Esophagus (tissue), 2 donors: ENCODE results near the gene S100A4. TPM values are rescaled to one million over a fixed set of nuclear protein-coding genes. Genes with fewer than 3 reads are reported as not detected.
A peak's percentile ranks its signal among the peaks of the same experiment; 100 is the strongest.

Source experiments
- H3K27ac ChIP-seq, 2 donors: one replicate each; pipeline ENCODE4 v1.5.1; 2013; ENCODE audit warnings: low read depth in 2 of 2, mild to moderate bottlenecking in 2 of 2, inconsistent platforms in 1 of 2, low read length in 1 of 2, moderate library complexity in 1 of 2
- H3K27me3 ChIP-seq, 2 donors: one replicate each; pipeline ENCODE4 v1.6.1; 2013; ENCODE audit warnings: low read length in 2 of 2, control low read depth in 1 of 2, mild to moderate bottlenecking in 1 of 2; ENCODE audit not compliant: insufficient read depth in 2 of 2, control insufficient read depth in 1 of 2
- H3K36me3 ChIP-seq, 2 donors: one replicate each; pipeline ENCODE4 v1.6.1; 2013; ENCODE audit warnings: low read length in 1 of 2; ENCODE audit not compliant: control insufficient read depth in 2 of 2, insufficient read depth in 2 of 2
- H3K4me1 ChIP-seq, 2 donors: one replicate each; pipeline ENCODE4 v1.6.1; 2013; ENCODE audit warnings: low read length in 1 of 2; ENCODE audit not compliant: control insufficient read depth in 2 of 2, insufficient read depth in 2 of 2
- H3K4me3 ChIP-seq, 2 donors: one replicate each; pipeline ENCODE4 v1.5.1; 2013; ENCODE audit warnings: low read length in 2 of 2, mild to moderate bottlenecking in 2 of 2, low read depth in 1 of 2, moderate library complexity in 1 of 2
- H3K9me3 ChIP-seq, 2 donors: one replicate each; pipeline ENCODE4 v1.6.1; 2013; ENCODE audit warnings: mild to moderate bottlenecking in 2 of 2, low read depth in 1 of 2, low read length in 1 of 2, moderate library complexity in 1 of 2; ENCODE audit not compliant: control insufficient read depth in 2 of 2, insufficient read depth in 1 of 2
- WGBS, 2 donors: extraction: QIAGEN DNeasy Blood & Tissue Kit; methylation state at CpG; one replicate each; pipeline ENCODE4 v1.1.7; 2013; 5-methylcytosine and 5-hydroxymethylcytosine counted together
- polyA plus RNA-seq, 2 donors: library from polyadenylated mRNA; stranded (reverse); fragments of 200-250 nt; gene quantifications; one replicate each; pipeline ENCODE4 v1.2.3, GENCODE V29; 2013
- donor health status: healthy with polysubstance abuse.
- donor health status: Bipolar disorder and iron deficiency.

The S100A4 gene
- polyA plus RNA-seq, 2 donors = 145 to 249 TPM

DNA sequence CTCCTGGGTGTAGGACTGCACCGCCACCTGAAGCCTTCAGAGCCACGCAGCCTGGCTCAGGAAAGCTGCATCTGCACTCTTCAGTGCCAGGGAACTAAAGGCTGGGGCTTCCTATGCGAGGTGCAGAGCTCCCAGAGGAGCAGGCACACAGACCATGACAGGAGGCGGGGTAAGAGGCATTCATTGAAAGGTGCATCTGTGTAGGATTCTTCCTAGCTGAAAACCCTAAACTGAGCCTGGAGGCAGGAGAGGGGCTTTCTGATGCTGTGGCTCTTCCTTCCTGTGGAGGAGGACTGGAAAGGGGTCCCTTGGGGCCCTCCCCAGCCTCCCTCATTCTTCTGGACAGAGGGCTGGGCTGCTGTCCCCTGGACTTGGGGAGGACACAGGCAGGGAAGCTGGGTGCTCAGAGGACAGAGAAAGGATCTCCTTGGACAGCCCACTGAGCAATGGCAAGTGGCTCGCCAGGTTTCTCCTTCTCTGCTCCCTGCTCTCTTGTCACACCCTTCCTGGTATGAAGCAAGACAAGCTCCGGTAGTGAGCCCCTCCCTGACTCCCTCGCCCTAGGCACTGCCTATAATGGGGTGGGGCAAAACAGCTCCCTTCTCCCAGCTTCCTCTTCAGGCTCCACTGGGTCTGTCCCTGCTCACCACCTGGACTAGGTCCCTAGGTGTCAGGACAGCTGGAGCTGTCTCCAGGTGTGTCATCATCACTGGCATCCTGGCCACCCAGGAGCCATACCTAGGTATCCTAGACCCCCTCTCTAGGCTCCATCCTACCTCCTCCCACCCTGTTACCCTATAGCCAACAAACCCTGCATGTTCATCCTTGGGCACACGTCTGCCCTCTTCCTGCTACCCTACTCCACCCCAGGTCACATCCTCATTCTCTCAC is 29.9 kb downstream of the S100A4 start:
- H3K36me3 ChIP-seq = no peaks in the 10 kb centered on the region
- H3K4me1 ChIP-seq = peaks cover 0 to 15% of the 10 kb centered on the region in 2 donors
- no peaks in the 10 kb centered on the region for H3K27me3 ChIP-seq
- H3K9me3 ChIP-seq = no peaks in the 10 kb centered on the region
- WGBS, 2 donors = 31 to 44% methylated on average over 8 of the region's 8 CpGs
- peak overlapping the region; percentile 97 to 99 for H3K27ac ChIP-seq
- H3K4me3 ChIP-seq = no peak overlapping the region

DNA sequence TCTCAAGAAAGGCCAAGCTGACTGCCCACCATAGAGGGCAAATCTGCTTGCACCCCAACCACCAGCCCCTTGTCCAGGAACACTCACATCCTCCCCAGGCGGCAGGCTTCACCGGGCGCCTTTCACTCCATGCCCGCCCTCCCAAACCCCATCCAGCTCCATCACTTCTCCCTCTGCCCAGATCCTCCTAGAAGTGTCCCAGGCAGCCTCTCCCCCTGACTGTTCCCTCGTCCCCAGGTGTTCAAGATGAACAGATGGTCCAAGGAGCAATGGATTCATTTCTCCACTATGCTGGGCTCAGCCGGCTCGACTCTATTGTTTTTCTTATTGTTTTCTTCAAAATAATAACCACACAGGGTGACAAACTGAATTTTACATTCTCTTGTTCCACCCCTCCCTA is 31.9 kb downstream of the S100A4 start:
- H3K4me1 ChIP-seq = peaks cover 0 to 15% of the 10 kb centered on the region in 2 donors
- H3K36me3 ChIP-seq = no peaks in the 10 kb centered on the region
- no peaks in the 10 kb centered on the region for H3K9me3 ChIP-seq
- no peak overlapping the region for H3K27ac ChIP-seq
- no peak overlapping the region for H3K4me3 ChIP-seq
- no peaks in the 10 kb centered on the region for H3K27me3 ChIP-seq
- 92 to 93% methylated on average over 7 of the region's 7 CpGs for WGBS, 2 donors

DNA sequence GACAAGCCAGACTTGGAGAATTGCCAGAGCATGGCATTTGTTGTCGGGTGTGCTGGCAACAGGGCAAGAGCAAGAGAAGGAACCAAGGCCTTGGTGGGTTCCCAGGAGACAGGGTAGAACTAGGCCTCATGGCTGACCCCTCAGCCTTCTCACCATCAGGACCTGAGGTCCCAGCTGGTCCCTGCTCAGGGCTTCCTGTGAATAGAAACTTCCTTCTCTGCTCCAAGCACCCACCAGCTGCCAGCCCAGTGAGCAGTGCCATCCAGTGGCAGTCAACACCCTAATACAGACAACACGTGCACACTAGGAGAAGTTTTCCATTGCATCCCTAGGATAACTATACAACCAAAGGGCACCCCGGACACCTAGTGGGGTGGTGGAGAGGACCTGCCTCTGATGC is 32.6 kb downstream of the S100A4 start:
- Histone ChIP-seq H3K36me3 (no peaks in the 10 kb centered on the region), H3K4me3 (no peak overlapping the region), H3K27ac (no peak overlapping the region), H3K9me3 (no peaks in the 10 kb centered on the region), H3K27me3 (no peaks in the 10 kb centered on the region), H3K4me1 (peaks cover 0 to 15% of the 10 kb centered on the region in 2 donors)
- WGBS, 2 donors = 64 to 66% methylated on average over 3 of the region's 3 CpGs

DNA sequence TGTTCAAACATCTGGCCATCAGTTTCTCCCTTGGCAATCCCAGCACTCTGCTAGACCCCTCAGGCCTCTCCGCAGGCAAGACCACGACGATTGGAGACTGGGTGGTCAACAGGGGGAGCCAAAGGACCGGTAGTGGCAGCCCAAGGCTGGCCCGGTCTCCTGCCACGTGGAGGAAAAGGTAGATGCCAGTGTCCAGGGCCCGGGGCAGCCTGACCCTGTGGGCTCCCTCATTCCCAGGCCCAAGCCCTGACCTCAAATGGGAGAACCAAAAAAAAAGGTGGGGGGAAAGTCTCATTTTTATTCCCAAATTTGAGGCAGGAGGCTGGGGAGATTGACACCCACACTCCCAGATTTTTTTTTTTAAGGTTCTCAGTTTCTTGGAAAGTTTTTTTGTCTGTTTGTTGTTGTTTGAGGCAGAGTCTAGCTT is 34.6 kb downstream of the S100A4 start:
- WGBS, 2 donors = 2% methylated on average over 7 of the region's 7 CpGs
- Histone ChIP-seq H3K27ac (peak overlapping the region in 1 of 2 donors; percentile 50), H3K9me3 (no peaks in the 10 kb centered on the region), H3K4me3 (no peak overlapping the region), H3K4me1 (peaks cover 4 to 15% of the 10 kb centered on the region in 2 donors), H3K27me3 (no peaks in the 10 kb centered on the region), H3K36me3 (no peaks in the 10 kb centered on the region)

DNA sequence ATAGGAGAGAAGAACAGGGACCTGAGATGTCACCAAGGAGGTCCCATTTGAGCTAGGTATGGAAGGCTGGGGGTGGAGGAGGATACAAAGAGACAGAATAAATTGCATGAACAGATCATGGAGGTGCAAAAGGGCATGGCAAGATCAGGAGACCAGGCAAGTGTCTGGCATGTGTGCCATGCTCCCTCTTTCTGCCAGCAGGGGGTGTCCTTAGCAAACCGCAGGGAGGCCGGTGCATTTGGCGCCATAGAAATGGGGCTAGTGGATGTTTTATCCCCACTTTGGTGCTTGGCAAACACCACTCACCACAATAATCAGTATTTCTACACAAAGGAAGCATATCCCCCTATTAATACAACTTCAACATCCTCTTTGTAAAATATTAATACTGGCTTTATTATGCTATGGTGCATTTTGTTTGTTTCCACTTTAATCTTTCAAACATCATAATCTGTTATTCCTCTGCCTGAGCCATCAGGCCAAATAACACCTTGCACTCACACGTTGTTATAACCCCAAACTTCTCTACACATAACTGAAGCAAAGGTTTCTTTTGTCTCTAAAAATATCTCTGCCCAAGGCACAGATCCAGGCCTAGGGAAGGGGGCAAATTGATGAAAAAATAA is 35.8 kb downstream of the S100A4 start:
- Histone ChIP-seq H3K27ac (no peak overlapping the region), H3K27me3 (no peaks in the 10 kb centered on the region), H3K36me3 (no peaks in the 10 kb centered on the region), H3K4me1 (peaks cover 4 to 7% of the 10 kb centered on the region in 2 donors), H3K9me3 (no peaks in the 10 kb centered on the region), H3K4me3 (no peak overlapping the region)
- WGBS, 2 donors = 57 to 65% methylated on average over 4 of the region's 4 CpGs

DNA sequence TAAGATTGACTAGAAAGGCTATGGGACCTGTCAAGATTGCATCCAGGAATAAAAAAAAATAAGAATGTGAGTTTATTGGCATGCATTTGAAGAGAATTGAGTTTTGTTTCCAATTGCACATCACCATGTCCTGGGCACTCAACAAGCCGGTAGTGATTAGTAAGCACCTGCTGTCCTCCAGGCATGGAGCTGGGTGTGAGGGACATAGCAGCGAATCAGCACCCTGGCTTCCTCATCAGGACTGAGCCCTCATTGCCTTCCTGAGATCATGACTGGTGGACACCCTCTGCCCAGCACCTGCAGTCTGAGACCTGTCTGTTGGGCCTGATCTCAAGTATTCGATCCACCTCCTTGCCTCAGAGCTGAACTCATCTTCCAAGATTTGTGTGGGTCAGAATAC is 36.6 kb downstream of the S100A4 start:
- no peaks in the 10 kb centered on the region for H3K9me3 ChIP-seq
- no peaks in the 10 kb centered on the region for H3K27me3 ChIP-seq
- H3K36me3 ChIP-seq = no peaks in the 10 kb centered on the region
- peaks cover 4 to 7% of the 10 kb centered on the region in 2 donors for H3K4me1 ChIP-seq
- 76 to 90% methylated on average over 3 of the region's 3 CpGs for WGBS, 2 donors
- H3K27ac ChIP-seq = no peak overlapping the region
- no peak overlapping the region for H3K4me3 ChIP-seq

DNA sequence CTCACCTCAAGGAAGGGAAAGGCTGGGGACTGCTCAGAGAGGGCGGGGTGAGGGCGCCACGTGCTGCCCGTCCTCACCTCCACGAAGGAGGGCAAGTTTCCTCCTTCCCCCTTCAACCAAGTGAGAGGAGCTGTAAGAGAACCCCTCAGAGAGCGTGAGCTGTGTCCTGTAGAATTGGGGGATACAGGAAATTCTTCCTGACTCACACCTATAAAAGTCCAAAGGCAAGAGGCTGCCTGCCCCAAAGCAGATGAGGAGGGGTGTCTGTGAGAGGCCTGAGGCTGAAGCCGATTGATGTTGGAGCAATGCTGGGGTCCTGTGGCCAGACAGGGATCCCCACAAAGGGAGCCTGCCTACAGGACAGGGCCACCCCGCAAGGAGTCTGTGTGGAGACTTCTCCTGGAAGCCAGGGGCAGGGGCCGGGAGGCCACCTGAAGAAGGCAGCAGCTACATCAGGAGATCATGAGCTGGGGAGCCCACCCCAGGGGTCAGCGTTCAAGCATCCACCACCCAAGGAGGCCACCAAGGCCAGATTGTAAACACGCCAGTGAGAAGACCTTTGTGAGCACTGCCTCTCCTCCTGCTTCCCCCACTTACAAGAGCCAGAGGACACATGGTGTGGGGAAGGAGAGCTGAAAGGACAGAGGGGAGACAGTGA is 37.6 kb downstream of the S100A4 start:
- H3K27me3 ChIP-seq = no peaks in the 10 kb centered on the region
- no peak overlapping the region for H3K27ac ChIP-seq
- no peaks in the 10 kb centered on the region for H3K36me3 ChIP-seq
- no peaks in the 10 kb centered on the region for H3K9me3 ChIP-seq
- WGBS, 2 donors = 85 to 87% methylated on average over 11 of the region's 11 CpGs
- peaks cover 4 to 7% of the 10 kb centered on the region in 2 donors for H3K4me1 ChIP-seq
- H3K4me3 ChIP-seq = no peak overlapping the region

DNA sequence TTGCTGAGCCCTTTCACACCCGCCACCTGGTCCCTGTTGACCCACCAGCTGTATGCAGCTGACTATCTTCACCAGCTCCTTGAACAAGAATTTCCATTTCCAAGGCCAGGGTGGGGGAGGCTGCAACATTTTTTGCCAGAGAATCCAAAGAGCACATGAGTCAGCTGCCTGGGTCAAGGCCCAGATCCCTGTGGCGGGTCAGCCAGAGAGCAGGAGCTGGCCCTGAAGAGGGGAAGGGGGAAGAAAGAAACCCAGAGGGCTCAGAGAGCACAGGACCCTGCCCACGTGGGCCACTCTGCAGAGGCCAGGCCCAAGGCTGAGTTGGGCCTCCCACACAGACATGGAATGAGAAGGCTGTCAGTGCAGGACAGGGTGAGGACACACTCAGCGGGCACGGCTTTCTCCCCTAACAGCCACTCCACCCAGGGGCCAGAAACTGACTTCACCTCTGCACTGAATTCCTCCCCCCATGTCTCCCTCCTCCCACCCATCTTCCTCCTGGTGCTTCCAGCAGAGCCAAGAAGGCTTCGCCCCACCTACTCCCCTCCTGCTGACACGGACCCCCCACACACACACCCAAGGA is 38.7 kb downstream of the S100A4 start:
- H3K9me3 ChIP-seq = no peaks in the 10 kb centered on the region
- WGBS, 2 donors = 27 to 32% methylated on average over 7 of the region's 7 CpGs
- H3K36me3 ChIP-seq = no peaks in the 10 kb centered on the region
- H3K27ac ChIP-seq = peak overlapping the region; percentile 57 to 89
- peaks cover 4% of the 10 kb centered on the region in 2 donors for H3K4me1 ChIP-seq
- no peaks in the 10 kb centered on the region for H3K27me3 ChIP-seq
- no peak overlapping the region for H3K4me3 ChIP-seq

DNA sequence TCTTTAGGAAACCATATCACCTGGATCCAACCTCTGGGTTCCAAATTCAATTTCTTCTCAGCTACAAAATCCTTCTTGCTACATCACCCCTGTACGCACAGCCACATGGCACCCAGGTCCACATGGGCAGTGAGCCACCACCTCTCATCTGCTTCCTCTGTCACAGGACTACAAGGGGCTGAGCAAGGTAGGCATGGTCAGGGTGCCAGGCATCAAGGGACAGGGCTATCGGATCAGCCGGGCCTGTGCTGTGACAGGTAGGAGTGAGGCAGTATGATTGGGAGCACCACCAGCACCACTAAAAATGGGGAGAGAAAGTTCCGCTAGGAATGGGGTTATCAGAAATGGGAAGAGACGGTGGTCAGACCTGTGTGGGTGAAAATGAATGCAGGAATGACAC is 39.2 kb downstream of the S100A4 start:
- H3K9me3 ChIP-seq = no peaks in the 10 kb centered on the region
- H3K27ac ChIP-seq = peak overlapping the region in 1 of 2 donors; percentile 89
- H3K36me3 ChIP-seq = no peaks in the 10 kb centered on the region
- H3K4me3 ChIP-seq = no peak overlapping the region
- WGBS, 2 donors = 78 to 89% methylated on average over 5 of the region's 5 CpGs
- no peaks in the 10 kb centered on the region for H3K27me3 ChIP-seq
- H3K4me1 ChIP-seq = peaks cover 4% of the 10 kb centered on the region in 2 donors
